Prostate gland (tissue), 2 donors: ENCODE results near the gene RNF175.

ENCODE experiments used
- CTCF ChIP-seq, 4 experiments: fragments of 200-600 bp in 2 of 4; fragments of 450-650 bp in 2 of 4; sonication (generic) in 2 of 4; IDR thresholded peaks; 1 replicate in 3 of 4; 2 replicates in 1 of 4; pipeline ENCODE4 v1.5.1; 2016 to 2019; ENCODE audit warnings: antibody characterized with exemption in 4 of 4, mild to moderate bottlenecking in 2 of 4, moderate library complexity in 2 of 4
- POLR2A ChIP-seq: fragments of 450-650 bp; IDR thresholded peaks from one replicate; pipeline ENCODE4 v1.6.1; 2016; ENCODE audit warnings: antibody characterized with exemption, mild to moderate bottlenecking
- POLR2AphosphoS5 ChIP-seq: sonication (generic); formaldehyde crosslinking; IDR thresholded peaks from one replicate; pipeline ENCODE4 v1.6.1; 2017; ENCODE audit warnings: antibody characterized with exemption

GRCh38 chr4:153784166-153784699 is 24.4 kb upstream of the RNF175 start:
- TF ChIP-seq POLR2A (no peak), POLR2AphosphoS5 (no peak), CTCF (IDR thresholded peaks at IDR 0.05) (no peak)
